H9 (cell line): ENCODE measurements around the gene NFIX. TPM values are rescaled to one million over a fixed set of nuclear protein-coding genes. Genes with fewer than 3 reads are reported as not detected.

Experiments
- DNase-seq: peaks from one replicate; pipeline ENCODE4 v3.0.0-alpha.2; 2017
- H2AFZ ChIP-seq: one replicate; pipeline ENCODE4 v1.6.1; 2013; ENCODE audit warnings: mild to moderate bottlenecking, low read length, control low read depth, moderate library complexity
- H2AK5ac ChIP-seq: 2 replicates; pipeline ENCODE4 v1.6.1; 2013; ENCODE audit warnings: low read length, control low read depth, mixed read lengths; ENCODE audit not compliant: insufficient read length
- H2BK120ac ChIP-seq: one replicate; pipeline ENCODE4 v1.6.1; 2013; ENCODE audit warnings: low read depth, mild to moderate bottlenecking, low read length, control low read depth, inconsistent platforms; ENCODE audit not compliant: poor library complexity, severe bottlenecking
- H2BK12ac ChIP-seq: 2 replicates; pipeline ENCODE4 v1.6.1; 2013; ENCODE audit warnings: low read length, control low read depth, mixed read lengths, low read depth; ENCODE audit not compliant: insufficient read length
- H2BK15ac ChIP-seq: 2 replicates; pipeline ENCODE4 v1.6.1; 2013; ENCODE audit warnings: low read depth, low read length, control low read depth
- H2BK20ac ChIP-seq: one replicate; pipeline ENCODE4 v1.6.1; 2013; ENCODE audit warnings: low read depth, mild to moderate bottlenecking, low read length, control low read depth, inconsistent platforms; ENCODE audit not compliant: poor library complexity, severe bottlenecking
- H2BK5ac ChIP-seq: 2 replicates; pipeline ENCODE4 v1.6.1; 2013; ENCODE audit warnings: low read length, control low read depth, mixed read lengths; ENCODE audit not compliant: insufficient read length
- H3K14ac ChIP-seq: 2 replicates; pipeline ENCODE4 v1.6.1; 2013; ENCODE audit warnings: low read length, control low read depth; ENCODE audit not compliant: insufficient read depth
- H3K18ac ChIP-seq: 2 replicates; pipeline ENCODE4 v1.6.1; 2013; ENCODE audit warnings: low read depth, mild to moderate bottlenecking, mixed read lengths, low read length, control low read depth; ENCODE audit not compliant: insufficient read length
- H3K23ac ChIP-seq: 2 replicates; pipeline ENCODE4 v1.6.1; 2013; ENCODE audit warnings: low read length, control low read depth, mixed read lengths, low read depth; ENCODE audit not compliant: insufficient read length
- H3K23me2 ChIP-seq: 2 replicates; pipeline ENCODE4 v1.6.1; 2013; ENCODE audit warnings: low read depth, mild to moderate bottlenecking, mixed read lengths, low read length, control low read depth; ENCODE audit not compliant: insufficient read length, poor library complexity, severe bottlenecking
- H3K27ac ChIP-seq: 2 replicates; pipeline ENCODE4 v1.5.1; 2013; ENCODE audit warnings: low read length, control low read depth, mixed read lengths, low read depth; ENCODE audit not compliant: insufficient read length
- H3K27me3 ChIP-seq: 2 replicates; pipeline ENCODE4 v1.6.1; 2013; ENCODE audit warnings: low read length, control low read depth, inconsistent platforms; ENCODE audit not compliant: insufficient read depth
- H3K4ac ChIP-seq: 2 replicates; pipeline ENCODE4 v1.6.1; 2013; ENCODE audit warnings: low read depth, mild to moderate bottlenecking, control low read depth, inconsistent platforms, low read length, moderate library complexity
- H3K4me1 ChIP-seq: 2 replicates; pipeline ENCODE4 v1.6.1; 2013; ENCODE audit warnings: low read length, control low read depth, inconsistent platforms; ENCODE audit not compliant: insufficient read depth
- H3K4me2 ChIP-seq: 2 replicates; pipeline ENCODE4 v1.6.1; 2013; ENCODE audit warnings: low read length, control low read depth, mixed read lengths; ENCODE audit not compliant: insufficient read length, insufficient read depth
- H3K56ac ChIP-seq: 2 replicates; pipeline ENCODE4 v1.6.1; 2013; ENCODE audit warnings: low read depth, mild to moderate bottlenecking, mixed read lengths, low read length, control low read depth; ENCODE audit not compliant: insufficient read length
- H3K79me1 ChIP-seq: 2 replicates; pipeline ENCODE4 v1.6.1; 2013; ENCODE audit warnings: low read depth, mild to moderate bottlenecking, moderate library complexity, low read length, control low read depth, inconsistent platforms; ENCODE audit not compliant: insufficient read depth, poor library complexity, severe bottlenecking
- H3K79me2 ChIP-seq: 2 replicates; pipeline ENCODE4 v1.6.1; 2013; ENCODE audit warnings: low read length, control low read depth, inconsistent platforms; ENCODE audit not compliant: insufficient read depth
- H3K9ac ChIP-seq: 2 replicates; pipeline ENCODE4 v1.6.1; 2013; ENCODE audit warnings: low read length, control low read depth, mixed read lengths; ENCODE audit not compliant: insufficient read length; ENCODE audit errors: extremely low read depth
- H3K9me3 ChIP-seq: one replicate; pipeline ENCODE4 v1.6.1; 2013; ENCODE audit warnings: low read depth, low read length, inconsistent platforms; ENCODE audit not compliant: control insufficient read depth
- H3T11ph ChIP-seq: one replicate; pipeline ENCODE4 v1.6.1; 2013; ENCODE audit warnings: mild to moderate bottlenecking, low read length, control low read depth, inconsistent platforms
- H4K20me1 ChIP-seq: one replicate; pipeline ENCODE4 v1.6.1; 2013; ENCODE audit not compliant: control insufficient read depth, insufficient read length, insufficient read depth
- H4K5ac ChIP-seq: 2 replicates; pipeline ENCODE4 v1.6.1; 2013; ENCODE audit warnings: low read depth, mild to moderate bottlenecking, mixed read lengths, low read length, control low read depth; ENCODE audit not compliant: insufficient read length
- H4K8ac ChIP-seq: replicated peaks from 2 replicates; pipeline ENCODE4 v1.6.1; 2013; ENCODE audit warnings: low read length, control low read depth, mixed read lengths, low read depth; ENCODE audit not compliant: insufficient read length
- H4K91ac ChIP-seq: 2 replicates; pipeline ENCODE4 v1.6.1; 2013; ENCODE audit warnings: low read depth, mild to moderate bottlenecking, moderate library complexity, mixed read lengths, low read length, control low read depth; ENCODE audit not compliant: insufficient read length
- H3K27ac Mint-ChIP-seq, 3 experiments: 2 replicates in 2 of 3; 3 replicates in 1 of 3; pipeline ENCODE4 v1.8.0; 2020 to 2021; ENCODE audit warnings: mixed read lengths in 3 of 3, mild to moderate bottlenecking in 1 of 3, moderate library complexity in 1 of 3
- H3K27me3 Mint-ChIP-seq: 2 replicates; pipeline ENCODE4 v1.8.0; 2021; ENCODE audit warnings: low read depth, mild to moderate bottlenecking, moderate library complexity, mixed read lengths
- H3K36me3 Mint-ChIP-seq, 3 experiments: 2 replicates in 2 of 3; 3 replicates in 1 of 3; pipeline ENCODE4 v1.8.0; 2020 to 2021; ENCODE audit warnings: low read depth in 3 of 3, mixed read lengths in 3 of 3; ENCODE audit not compliant: insufficient read depth in 1 of 3
- H3K4me1 Mint-ChIP-seq, 2 experiments: 2 replicates each; pipeline ENCODE4 v1.8.0; 2020; ENCODE audit warnings: mixed read lengths in 2 of 2
- H3K4me3 Mint-ChIP-seq, 2 experiments: 2 replicates in 1 of 2; 3 replicates in 1 of 2; pipeline ENCODE4 v1.8.0; 2020 to 2021; ENCODE audit warnings: mild to moderate bottlenecking in 2 of 2, mixed read lengths in 2 of 2, moderate library complexity in 1 of 2
- H3K9me3 Mint-ChIP-seq, 2 experiments: 2 replicates in 1 of 2; 3 replicates in 1 of 2; pipeline ENCODE4 v1.8.0; 2020; ENCODE audit warnings: mild to moderate bottlenecking in 2 of 2, mixed read lengths in 2 of 2, moderate library complexity in 1 of 2
- WGBS: extraction: QIAGEN DNeasy Blood & Tissue Kit; methylation state at CpG from one replicate; pipeline ENCODE4 v1.1.7; 2013; ENCODE audit warnings: missing lambda C conversion rate, low lambda C conversion rate, mixed read lengths; ENCODE audit not compliant: insufficient read length; ENCODE audit errors: extremely low coverage; 5-methylcytosine and 5-hydroxymethylcytosine counted together
- total RNA-seq: library from RNA; stranded (reverse); gene quantifications from 2 replicates; pipeline ENCODE4 v1.2.1, GENCODE V29; 2021
- TF ChIP-seq, protein P1 (sequence below): fragments of 200-600 bp; sonication (generic); conservative IDR thresholded peaks from 3 replicates; pipeline ENCODE4 v1.8.0; 2021; ENCODE audit warnings: antibody characterized with exemption, mild to moderate bottlenecking

NFIX gene
- total RNA-seq, 1 experiment from 2014 or later: 0.31 TPM

DNA sequence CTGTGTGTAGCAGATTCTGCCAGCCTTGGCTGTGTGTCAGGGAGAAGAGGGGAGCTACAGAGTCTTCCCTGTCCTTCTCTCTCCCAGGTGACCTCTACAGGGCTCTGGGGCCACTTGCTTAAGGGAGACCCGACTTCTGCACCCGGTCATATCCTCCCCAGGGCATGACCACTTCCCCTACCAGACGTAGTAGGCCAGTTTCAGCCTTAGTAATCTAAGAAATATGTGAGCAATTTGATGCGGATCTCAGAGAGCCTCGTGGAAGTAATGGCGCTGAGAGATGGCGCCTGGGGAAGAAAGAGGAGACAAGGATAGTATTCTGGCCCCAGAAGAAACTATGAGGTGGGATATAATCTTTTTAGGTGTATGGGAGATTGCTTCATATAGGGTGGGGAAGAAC, 41.9 kb downstream of the NFIX start:
- H3K27ac ChIP-seq: no peak overlapping the region
- no peak overlapping the region for H3K9ac ChIP-seq
- no peak overlapping the region for H2AK5ac ChIP-seq
- H2BK5ac ChIP-seq: no peak overlapping the region
- H3K23ac ChIP-seq: no peak overlapping the region
- no peak overlapping the region for H3T11ph ChIP-seq
- H3K4me3 Mint-ChIP-seq: no peak overlapping the region
- H2AFZ ChIP-seq: no peak overlapping the region
- no peaks in the 10 kb centered on the region for H3K36me3 Mint-ChIP-seq
- no peaks in the 10 kb centered on the region for H3K79me2 ChIP-seq
- H3K9me3 Mint-ChIP-seq: no peaks in the 10 kb centered on the region
- no peak overlapping the region for H3K27ac Mint-ChIP-seq
- no peak overlapping the region for H3K56ac ChIP-seq
- no peak overlapping the region for H2BK20ac ChIP-seq
- no peak overlapping the region for H3K18ac ChIP-seq
- peaks cover 2 to 7% of the 10 kb centered on the region in 2 experiments for H3K4me1 Mint-ChIP-seq
- no peak overlapping the region for H2BK12ac ChIP-seq
- no peak for DNase-seq
- no peak overlapping the region for H4K5ac ChIP-seq
- peaks cover 90% of the 10 kb centered on the region for H3K27me3 Mint-ChIP-seq
- no peak overlapping the region for H2BK15ac ChIP-seq
- H3K4ac ChIP-seq: no peak overlapping the region
- H3K79me1 ChIP-seq: no peaks in the 10 kb centered on the region
- no peaks in the 10 kb centered on the region for H3K4me1 ChIP-seq
- no peaks in the 10 kb centered on the region for H3K23me2 ChIP-seq
- no peak overlapping the region for H4K91ac ChIP-seq
- WGBS: no CpG with 5 or more reads among the region's 7 CpGs
- no peak overlapping the region for H2BK120ac ChIP-seq
- no peaks in the 10 kb centered on the region for H4K20me1 ChIP-seq
- H3K27me3 ChIP-seq: peaks cover 4% of the 10 kb centered on the region; the same call in 1 of the 2 replicates
- no peak overlapping the region for H3K14ac ChIP-seq
- TF ChIP-seq, protein P1, sequence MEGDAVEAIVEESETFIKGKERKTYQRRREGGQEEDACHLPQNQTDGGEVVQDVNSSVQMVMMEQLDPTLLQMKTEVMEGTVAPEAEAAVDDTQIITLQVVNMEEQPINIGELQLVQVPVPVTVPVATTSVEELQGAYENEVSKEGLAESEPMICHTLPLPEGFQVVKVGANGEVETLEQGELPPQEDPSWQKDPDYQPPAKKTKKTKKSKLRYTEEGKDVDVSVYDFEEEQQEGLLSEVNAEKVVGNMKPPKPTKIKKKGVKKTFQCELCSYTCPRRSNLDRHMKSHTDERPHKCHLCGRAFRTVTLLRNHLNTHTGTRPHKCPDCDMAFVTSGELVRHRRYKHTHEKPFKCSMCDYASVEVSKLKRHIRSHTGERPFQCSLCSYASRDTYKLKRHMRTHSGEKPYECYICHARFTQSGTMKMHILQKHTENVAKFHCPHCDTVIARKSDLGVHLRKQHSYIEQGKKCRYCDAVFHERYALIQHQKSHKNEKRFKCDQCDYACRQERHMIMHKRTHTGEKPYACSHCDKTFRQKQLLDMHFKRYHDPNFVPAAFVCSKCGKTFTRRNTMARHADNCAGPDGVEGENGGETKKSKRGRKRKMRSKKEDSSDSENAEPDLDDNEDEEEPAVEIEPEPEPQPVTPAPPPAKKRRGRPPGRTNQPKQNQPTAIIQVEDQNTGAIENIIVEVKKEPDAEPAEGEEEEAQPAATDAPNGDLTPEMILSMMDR: no peak
- no peak overlapping the region for H3K4me2 ChIP-seq
- no peak overlapping the region for H4K8ac ChIP-seq
- H3K9me3 ChIP-seq: no peaks in the 10 kb centered on the region
